GM04503 (cell line): ENCODE data around the gene LMBR1.
A peak's percentile ranks its signal among the peaks of the same experiment; 100 is the strongest.
"Not testable (repeated sequence)": the region's sequence is repeated elsewhere in the genome, so short reads cannot be mapped to it uniquely, and the experiment has no call there.

Experiments
- DNase-seq: peaks from one replicate; pipeline ENCODE4 v3.0.0-alpha.2; 2012; ENCODE audit warnings: low read depth

Gene LMBR1

GRCh38 chr7:156892821-156893706 is at the start of gene LMBR1:
Gene LMBR1 (minus strand): TSS chr7:156893183. CDS start chr7:156892993, 190 bp downstream.
- peak; percentile 52 for DNase-seq

- no peak for DNase-seq
Measured at GRCh38 chr7:156942708-156943090, 49.7 kb upstream of the LMBR1 start.

GRCh38 chr7:156941393-156942182 is 48.6 kb upstream of the LMBR1 start:
- DNase-seq, result no peak

GRCh38 chr7:156940421-156941122 is 47.6 kb upstream of the LMBR1 start:
- DNase-seq, result no peak

- not testable (repeated sequence) for DNase-seq
Measured at GRCh38 chr7:156936766-156937165, 43.8 kb upstream of the LMBR1 start.

- DNase-seq, result no peak
Measured at GRCh38 chr7:156935250-156935649, 42.3 kb upstream of the LMBR1 start.

GRCh38 chr7:156932006-156932405 is 39.0 kb upstream of the LMBR1 start:
- no peak for DNase-seq

GRCh38 chr7:156929789-156930539 is 37.0 kb upstream of the LMBR1 start:
- DNase-seq, result no peak

GRCh38 chr7:156928406-156928747 is 35.4 kb upstream of the LMBR1 start:
- no peak for DNase-seq

GRCh38 chr7:156927571-156928405 is 34.8 kb upstream of the LMBR1 start:
- no peak for DNase-seq

GRCh38 chr7:156925821-156926220 is 32.8 kb upstream of the LMBR1 start:
- not testable (repeated sequence) for DNase-seq

GRCh38 chr7:156922304-156922703 is 29.3 kb upstream of the LMBR1 start:
- DNase-seq, result not testable (repeated sequence)

- DNase-seq, result not testable (repeated sequence)
Measured at GRCh38 chr7:156920487-156921373, 27.7 kb upstream of the LMBR1 start.

GRCh38 chr7:156920076-156920475 is 27.1 kb upstream of the LMBR1 start:
- DNase-seq, result no peak

- DNase-seq, result no peak
Measured at GRCh38 chr7:156919132-156919713, 26.2 kb upstream of the LMBR1 start.

- DNase-seq, result no peak
Measured at GRCh38 chr7:156918635-156919034, 25.7 kb upstream of the LMBR1 start.

- not testable (repeated sequence) for DNase-seq
Measured at GRCh38 chr7:156909574-156910252, 16.7 kb upstream of the LMBR1 start.

GRCh38 chr7:156907656-156908055 is 14.7 kb upstream of the LMBR1 start:
- peak; percentile 89 for DNase-seq

GRCh38 chr7:156906200-156906649 is 13.2 kb upstream of the LMBR1 start:
- DNase-seq, result no peak
